Measurements from ENCODE around the gene GTPBP3. TPM values are rescaled to one million over a fixed set of nuclear protein-coding genes. Genes with fewer than 3 reads are reported as not detected.

GTPBP3 gene
- total and polyA plus RNA-seq, 9 of the 15 experiments (the other 6 are each of a cell fraction or from before 2014, with no cell fraction given), result 4.9 to 124 (median 22.6) TPM

Other genes starting within 250 kb of the GTPBP3 start
Only the 7 nearest of the 19 such genes appear.
- gene ANKLE1, start 55.7 kb upstream of the GTPBP3 start, total RNA-seq (2014; rRNA removed), result 6.1 and 6.9 TPM in 2 replicates
- 1.8 and 2.1 TPM in 2 replicates for gene ANKLE1, start 55.7 kb upstream of the GTPBP3 start, total RNA-seq (2014; rRNA removed; fragmentation: Illumina TruSeq; extraction: Trizol)
- 2.9 and 3.5 TPM in 2 replicates for gene ANKLE1, start 55.7 kb upstream of the GTPBP3 start, total RNA-seq (2015; rRNA removed; fragmentation: Illumina TruSeq; extraction: Trizol)
- gene ANKLE1, start 55.7 kb upstream of the GTPBP3 start, total RNA-seq (2021), result 6.2 and 6.7 TPM in 2 replicates
- gene ANKLE1, start 55.7 kb upstream of the GTPBP3 start, polyA plus RNA-seq (2011; rRNA removed), result 2.2 and 3.2 TPM in 2 replicates
- 5.8 and 6.0 TPM in 2 replicates for gene ANKLE1, start 55.7 kb upstream of the GTPBP3 start, polyA plus RNA-seq (2014; fragmentation: Illumina TruSeq; extraction: Trizol)
- under 1 TPM; 0.63 to 0.64 TPM for gene ANKLE1, start 55.7 kb upstream of the GTPBP3 start, polyA plus RNA-seq (2014; fragmentation: Nextera tagmentation; extraction: Ambion mirVana)
- gene ANKLE1, start 55.7 kb upstream of the GTPBP3 start, polyA plus RNA-seq (2014; rRNA removed), result 8.2 and 9.2 TPM in 2 replicates
- 5.0 and 5.8 TPM in 2 replicates for gene ABHD8, start 34.1 kb upstream of the GTPBP3 start, total RNA-seq (2014; rRNA removed)
- 0.22 and 0.29 TPM in 2 replicates for gene ABHD8, start 34.1 kb upstream of the GTPBP3 start, total RNA-seq (2014; rRNA removed; fragmentation: Illumina TruSeq; extraction: Trizol)
- 1.7 and 1.8 TPM in 2 replicates for gene ABHD8, start 34.1 kb upstream of the GTPBP3 start, total RNA-seq (2015; rRNA removed; fragmentation: Illumina TruSeq; extraction: Trizol)
- 5.6 and 6.6 TPM in 2 replicates for gene ABHD8, start 34.1 kb upstream of the GTPBP3 start, total RNA-seq (2021)
- 2.3 and 4.2 TPM in 2 replicates for gene ABHD8, start 34.1 kb upstream of the GTPBP3 start, polyA plus RNA-seq (2011; rRNA removed)
- gene ABHD8, start 34.1 kb upstream of the GTPBP3 start, polyA plus RNA-seq (2014; fragmentation: Illumina TruSeq; extraction: Trizol), result 0.97 and 2.3 TPM in 2 replicates
- under 1 TPM in 1 of 2 experiments, not detected in 1; 0.04 TPM for gene ABHD8, start 34.1 kb upstream of the GTPBP3 start, polyA plus RNA-seq (2014; fragmentation: Nextera tagmentation; extraction: Ambion mirVana)
- 3.8 and 5.2 TPM in 2 replicates for gene ABHD8, start 34.1 kb upstream of the GTPBP3 start, polyA plus RNA-seq (2014; rRNA removed)
- 191 and 236 TPM in 2 replicates for gene MRPL34, start 31.7 kb upstream of the GTPBP3 start, total RNA-seq (2014; rRNA removed)
- 40.7 and 46.5 TPM in 2 replicates for gene MRPL34, start 31.7 kb upstream of the GTPBP3 start, total RNA-seq (2014; rRNA removed; fragmentation: Illumina TruSeq; extraction: Trizol)
- gene MRPL34, start 31.7 kb upstream of the GTPBP3 start, total RNA-seq (2015; rRNA removed; fragmentation: Illumina TruSeq; extraction: Trizol), result 66.9 and 67.3 TPM in 2 replicates
- 129 and 158 TPM in 2 replicates for gene MRPL34, start 31.7 kb upstream of the GTPBP3 start, total RNA-seq (2021)
- gene MRPL34, start 31.7 kb upstream of the GTPBP3 start, polyA plus RNA-seq (2011; rRNA removed), result 70.2 and 75.9 TPM in 2 replicates
- gene MRPL34, start 31.7 kb upstream of the GTPBP3 start, polyA plus RNA-seq (2014; fragmentation: Illumina TruSeq; extraction: Trizol), result 72.5 and 85.4 TPM in 2 replicates
- gene MRPL34, start 31.7 kb upstream of the GTPBP3 start, polyA plus RNA-seq (2014; fragmentation: Nextera tagmentation; extraction: Ambion mirVana), result 10 to 100 TPM; 11.5 to 20.6 TPM
- 256 and 284 TPM in 2 replicates for gene MRPL34, start 31.7 kb upstream of the GTPBP3 start, polyA plus RNA-seq (2014; rRNA removed)
- gene DDA1, start 28.0 kb upstream of the GTPBP3 start, total RNA-seq (2014; rRNA removed), result 43.5 and 67.6 TPM in 2 replicates
- 23.2 and 23.5 TPM in 2 replicates for gene DDA1, start 28.0 kb upstream of the GTPBP3 start, total RNA-seq (2014; rRNA removed; fragmentation: Illumina TruSeq; extraction: Trizol)
- gene DDA1, start 28.0 kb upstream of the GTPBP3 start, total RNA-seq (2015; rRNA removed; fragmentation: Illumina TruSeq; extraction: Trizol), result 32.7 and 33.2 TPM in 2 replicates
- 45.1 and 51.4 TPM in 2 replicates for gene DDA1, start 28.0 kb upstream of the GTPBP3 start, total RNA-seq (2021)
- gene DDA1, start 28.0 kb upstream of the GTPBP3 start, polyA plus RNA-seq (2011; rRNA removed), result 33.8 and 43.2 TPM in 2 replicates
- 72.3 and 80.9 TPM in 2 replicates for gene DDA1, start 28.0 kb upstream of the GTPBP3 start, polyA plus RNA-seq (2014; fragmentation: Illumina TruSeq; extraction: Trizol)
- 1 to 10 TPM; 1.4 to 4.3 TPM for gene DDA1, start 28.0 kb upstream of the GTPBP3 start, polyA plus RNA-seq (2014; fragmentation: Nextera tagmentation; extraction: Ambion mirVana)
- 68.0 and 83.8 TPM in 2 replicates for gene DDA1, start 28.0 kb upstream of the GTPBP3 start, polyA plus RNA-seq (2014; rRNA removed)
- gene ANO8, start 2.7 kb upstream of the GTPBP3 start, total RNA-seq (2014; rRNA removed), result 2.5 and 3.5 TPM in 2 replicates
- 0.51 and 0.73 TPM in 2 replicates for gene ANO8, start 2.7 kb upstream of the GTPBP3 start, total RNA-seq (2014; rRNA removed; fragmentation: Illumina TruSeq; extraction: Trizol)
- 1.6 and 2.4 TPM in 2 replicates for gene ANO8, start 2.7 kb upstream of the GTPBP3 start, total RNA-seq (2015; rRNA removed; fragmentation: Illumina TruSeq; extraction: Trizol)
- 7.6 and 8.5 TPM in 2 replicates for gene ANO8, start 2.7 kb upstream of the GTPBP3 start, total RNA-seq (2021)
- gene ANO8, start 2.7 kb upstream of the GTPBP3 start, polyA plus RNA-seq (2011; rRNA removed), result 2.2 and 5.1 TPM in 2 replicates
- 1.5 and 2.5 TPM in 2 replicates for gene ANO8, start 2.7 kb upstream of the GTPBP3 start, polyA plus RNA-seq (2014; fragmentation: Illumina TruSeq; extraction: Trizol)
- under 1 TPM in 1 of 2 experiments, not detected in 1; 0.07 TPM for gene ANO8, start 2.7 kb upstream of the GTPBP3 start, polyA plus RNA-seq (2014; fragmentation: Nextera tagmentation; extraction: Ambion mirVana)
- 7.1 and 7.7 TPM in 2 replicates for gene ANO8, start 2.7 kb upstream of the GTPBP3 start, polyA plus RNA-seq (2014; rRNA removed)
- gene PLVAP, start 39.8 kb downstream of the GTPBP3 start, total RNA-seq (2014; rRNA removed), result 0.09 and 0.53 TPM in 2 replicates
- 0.10 TPM in 1 of 2 replicates, not detected in the other for gene PLVAP, start 39.8 kb downstream of the GTPBP3 start, total RNA-seq (2014; rRNA removed; fragmentation: Illumina TruSeq; extraction: Trizol)
- not detected in 2 replicates for gene PLVAP, start 39.8 kb downstream of the GTPBP3 start, total RNA-seq (2015; rRNA removed; fragmentation: Illumina TruSeq; extraction: Trizol)
- gene PLVAP, start 39.8 kb downstream of the GTPBP3 start, total RNA-seq (2021), result 0.75 and 0.81 TPM in 2 replicates
- gene PLVAP, start 39.8 kb downstream of the GTPBP3 start, polyA plus RNA-seq (2011; rRNA removed), result 0.49 and 0.70 TPM in 2 replicates
- 0.51 and 0.84 TPM in 2 replicates for gene PLVAP, start 39.8 kb downstream of the GTPBP3 start, polyA plus RNA-seq (2014; fragmentation: Illumina TruSeq; extraction: Trizol)
- not detected for gene PLVAP, start 39.8 kb downstream of the GTPBP3 start, polyA plus RNA-seq (2014; fragmentation: Nextera tagmentation; extraction: Ambion mirVana)
- 0.31 and 0.84 TPM in 2 replicates for gene PLVAP, start 39.8 kb downstream of the GTPBP3 start, polyA plus RNA-seq (2014; rRNA removed)
- gene CCDC194, start 56.6 kb downstream of the GTPBP3 start, total RNA-seq (2014; rRNA removed), result 0.37 and 1.3 TPM in 2 replicates
- gene CCDC194, start 56.6 kb downstream of the GTPBP3 start, total RNA-seq (2014; rRNA removed; fragmentation: Illumina TruSeq; extraction: Trizol), result 0.18 and 0.22 TPM in 2 replicates
- gene CCDC194, start 56.6 kb downstream of the GTPBP3 start, total RNA-seq (2015; rRNA removed; fragmentation: Illumina TruSeq; extraction: Trizol), result 0.34 and 0.47 TPM in 2 replicates
- 0.31 and 0.76 TPM in 2 replicates for gene CCDC194, start 56.6 kb downstream of the GTPBP3 start, total RNA-seq (2021)
- 0.13 and 0.46 TPM in 2 replicates for gene CCDC194, start 56.6 kb downstream of the GTPBP3 start, polyA plus RNA-seq (2011; rRNA removed)
- 0.35 TPM in 1 of 2 replicates, not detected in the other for gene CCDC194, start 56.6 kb downstream of the GTPBP3 start, polyA plus RNA-seq (2014; fragmentation: Illumina TruSeq; extraction: Trizol)
- not detected for gene CCDC194, start 56.6 kb downstream of the GTPBP3 start, polyA plus RNA-seq (2014; fragmentation: Nextera tagmentation; extraction: Ambion mirVana)
- gene CCDC194, start 56.6 kb downstream of the GTPBP3 start, polyA plus RNA-seq (2014; rRNA removed), result 0.43 and 0.72 TPM in 2 replicates